ENCODE results near the gene CLN5.

GRCh38 chr13:76994281-76994680, 2.4 kb downstream of the CLN5 start:
- TF ChIP-seq CTCF (IDR thresholded peaks at IDR 0.05) (no peak), TCF7L2 (IDR thresholded peaks at IDR 0.05; ENCODE audit: low read depth, low read length) (no peak)
